HL-60 (cell line): ENCODE results near the gene NME5.

Experiments used
- DNase-seq, 2 experiments: peaks; one replicate each; pipeline ENCODE4 v3.0.0-alpha.2; 2010 to 2020; ENCODE audit warnings: low read depth in 1 of 2, low spot score in 1 of 2
- H3K27ac ChIP-seq: fragments of 250-450 bp; sonication (Bioruptor Pico); replicated peaks from 2 replicates; pipeline ENCODE4 v1.5.1; 2020; ENCODE audit warnings: mild to moderate bottlenecking, moderate library complexity
- H3K27me3 ChIP-seq: fragments of 250-450 bp; sonication (Bioruptor Pico); 2 replicates; pipeline ENCODE4 v1.5.1; 2021; ENCODE audit warnings: mild to moderate bottlenecking, moderate library complexity; ENCODE audit not compliant: insufficient read depth, poor library complexity, severe bottlenecking
- H3K4me3 ChIP-seq: replicated peaks from 2 replicates; pipeline ENCODE4 v1.5.1; 2011; ENCODE audit warnings: mild to moderate bottlenecking, control low read depth, low read length; ENCODE audit not compliant: insufficient read depth
- GABPA ChIP-seq: IDR thresholded peaks from 2 replicates; pipeline ENCODE4 v1.6.1; 2012; ENCODE audit warnings: low read depth
- POLR2AphosphoS5 ChIP-seq: IDR thresholded peaks from 2 replicates; pipeline ENCODE4 v1.6.1; 2012; ENCODE audit warnings: low read depth
- SPI1 ChIP-seq: IDR thresholded peaks from 2 replicates; pipeline ENCODE4 v1.6.1; 2012; ENCODE audit warnings: low read depth, mild to moderate bottlenecking, borderline replicate concordance
- TF ChIP-seq, protein P1 (sequence below): IDR thresholded peaks from one replicate; pipeline ENCODE4 v1.5.1; 2011; ENCODE audit warnings: low read length, control low read depth, inconsistent platforms; ENCODE audit not compliant: insufficient read depth
- TF ChIP-seq, protein P2 (sequence below): IDR thresholded peaks from 2 replicates; pipeline ENCODE4 v1.6.1; 2012; ENCODE audit warnings: low read depth; ENCODE audit not compliant: insufficient replicate concordance

The NME5 gene

DNA sequence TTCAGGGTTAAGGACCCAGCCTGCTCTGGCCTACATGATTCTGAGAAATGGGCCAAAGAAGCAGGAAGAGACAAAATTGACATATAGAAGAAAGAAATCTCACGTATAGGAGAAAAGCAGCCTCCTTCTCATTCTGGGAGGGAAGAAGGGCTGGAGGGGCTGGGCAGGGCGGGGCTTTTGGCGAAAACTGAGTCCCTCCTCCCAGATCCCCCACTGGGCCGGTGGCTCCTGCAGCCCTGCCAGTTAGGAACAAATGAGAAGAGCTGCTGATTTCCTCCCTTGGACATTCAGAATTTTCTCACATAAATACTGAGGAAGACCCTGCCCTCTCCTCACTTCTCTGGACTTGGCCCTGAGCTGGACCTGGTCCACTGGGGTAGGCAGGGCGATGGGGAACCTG lies 55.5 kb downstream of the NME5 start, which contains the start of gene WNT8A:
Gene WNT8A, plus strand, starts transcription at position 332 of the 400 bp plus-strand sequence. CDS start 95 bp downstream, outside the sequence.
- TF ChIP-seq POLR2AphosphoS5 (no peak), SPI1 (no peak), GABPA (no peak)
- TF ChIP-seq, protein P1, sequence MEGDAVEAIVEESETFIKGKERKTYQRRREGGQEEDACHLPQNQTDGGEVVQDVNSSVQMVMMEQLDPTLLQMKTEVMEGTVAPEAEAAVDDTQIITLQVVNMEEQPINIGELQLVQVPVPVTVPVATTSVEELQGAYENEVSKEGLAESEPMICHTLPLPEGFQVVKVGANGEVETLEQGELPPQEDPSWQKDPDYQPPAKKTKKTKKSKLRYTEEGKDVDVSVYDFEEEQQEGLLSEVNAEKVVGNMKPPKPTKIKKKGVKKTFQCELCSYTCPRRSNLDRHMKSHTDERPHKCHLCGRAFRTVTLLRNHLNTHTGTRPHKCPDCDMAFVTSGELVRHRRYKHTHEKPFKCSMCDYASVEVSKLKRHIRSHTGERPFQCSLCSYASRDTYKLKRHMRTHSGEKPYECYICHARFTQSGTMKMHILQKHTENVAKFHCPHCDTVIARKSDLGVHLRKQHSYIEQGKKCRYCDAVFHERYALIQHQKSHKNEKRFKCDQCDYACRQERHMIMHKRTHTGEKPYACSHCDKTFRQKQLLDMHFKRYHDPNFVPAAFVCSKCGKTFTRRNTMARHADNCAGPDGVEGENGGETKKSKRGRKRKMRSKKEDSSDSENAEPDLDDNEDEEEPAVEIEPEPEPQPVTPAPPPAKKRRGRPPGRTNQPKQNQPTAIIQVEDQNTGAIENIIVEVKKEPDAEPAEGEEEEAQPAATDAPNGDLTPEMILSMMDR: no peak
- TF ChIP-seq, protein P2, sequence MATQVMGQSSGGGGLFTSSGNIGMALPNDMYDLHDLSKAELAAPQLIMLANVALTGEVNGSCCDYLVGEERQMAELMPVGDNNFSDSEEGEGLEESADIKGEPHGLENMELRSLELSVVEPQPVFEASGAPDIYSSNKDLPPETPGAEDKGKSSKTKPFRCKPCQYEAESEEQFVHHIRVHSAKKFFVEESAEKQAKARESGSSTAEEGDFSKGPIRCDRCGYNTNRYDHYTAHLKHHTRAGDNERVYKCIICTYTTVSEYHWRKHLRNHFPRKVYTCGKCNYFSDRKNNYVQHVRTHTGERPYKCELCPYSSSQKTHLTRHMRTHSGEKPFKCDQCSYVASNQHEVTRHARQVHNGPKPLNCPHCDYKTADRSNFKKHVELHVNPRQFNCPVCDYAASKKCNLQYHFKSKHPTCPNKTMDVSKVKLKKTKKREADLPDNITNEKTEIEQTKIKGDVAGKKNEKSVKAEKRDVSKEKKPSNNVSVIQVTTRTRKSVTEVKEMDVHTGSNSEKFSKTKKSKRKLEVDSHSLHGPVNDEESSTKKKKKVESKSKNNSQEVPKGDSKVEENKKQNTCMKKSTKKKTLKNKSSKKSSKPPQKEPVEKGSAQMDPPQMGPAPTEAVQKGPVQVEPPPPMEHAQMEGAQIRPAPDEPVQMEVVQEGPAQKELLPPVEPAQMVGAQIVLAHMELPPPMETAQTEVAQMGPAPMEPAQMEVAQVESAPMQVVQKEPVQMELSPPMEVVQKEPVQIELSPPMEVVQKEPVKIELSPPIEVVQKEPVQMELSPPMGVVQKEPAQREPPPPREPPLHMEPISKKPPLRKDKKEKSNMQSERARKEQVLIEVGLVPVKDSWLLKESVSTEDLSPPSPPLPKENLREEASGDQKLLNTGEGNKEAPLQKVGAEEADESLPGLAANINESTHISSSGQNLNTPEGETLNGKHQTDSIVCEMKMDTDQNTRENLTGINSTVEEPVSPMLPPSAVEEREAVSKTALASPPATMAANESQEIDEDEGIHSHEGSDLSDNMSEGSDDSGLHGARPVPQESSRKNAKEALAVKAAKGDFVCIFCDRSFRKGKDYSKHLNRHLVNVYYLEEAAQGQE: no peak
- no peak within 1 kb of the TSS for H3K27ac ChIP-seq
- no peak within 1 kb of the TSS for H3K4me3 ChIP-seq
- no peak for DNase-seq
- no peaks in the 10 kb centered on the region for H3K27me3 ChIP-seq

DNA sequence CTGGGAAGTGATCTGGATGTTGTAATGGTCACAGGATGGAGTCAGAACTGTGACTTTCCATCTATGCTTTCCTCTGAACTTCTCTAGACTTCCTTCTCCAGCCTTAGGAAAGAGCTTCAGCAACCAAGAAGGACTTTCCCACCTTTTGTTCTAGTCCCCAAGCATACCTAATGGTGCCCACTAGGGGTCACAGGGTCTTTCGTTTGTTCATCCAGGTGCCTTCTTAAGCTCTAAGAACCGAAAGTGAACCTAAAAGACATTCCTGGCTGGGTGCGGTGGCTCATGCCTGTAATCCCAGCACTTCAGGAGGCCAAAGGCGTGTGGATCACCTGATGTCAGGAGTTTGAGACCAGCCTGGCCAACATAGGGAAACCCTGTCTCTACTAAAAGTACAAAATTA lies 57.2 kb downstream of the NME5 start:
- Histone ChIP-seq H3K4me3 (no peak overlapping the region), H3K27me3 (no peaks in the 10 kb centered on the region), H3K27ac (no peak overlapping the region)
- TF ChIP-seq, protein P2: no peak
- TF ChIP-seq GABPA (no peak), POLR2AphosphoS5 (no peak), SPI1 (no peak)
- TF ChIP-seq, protein P1: no peak
- no peak for DNase-seq

DNA sequence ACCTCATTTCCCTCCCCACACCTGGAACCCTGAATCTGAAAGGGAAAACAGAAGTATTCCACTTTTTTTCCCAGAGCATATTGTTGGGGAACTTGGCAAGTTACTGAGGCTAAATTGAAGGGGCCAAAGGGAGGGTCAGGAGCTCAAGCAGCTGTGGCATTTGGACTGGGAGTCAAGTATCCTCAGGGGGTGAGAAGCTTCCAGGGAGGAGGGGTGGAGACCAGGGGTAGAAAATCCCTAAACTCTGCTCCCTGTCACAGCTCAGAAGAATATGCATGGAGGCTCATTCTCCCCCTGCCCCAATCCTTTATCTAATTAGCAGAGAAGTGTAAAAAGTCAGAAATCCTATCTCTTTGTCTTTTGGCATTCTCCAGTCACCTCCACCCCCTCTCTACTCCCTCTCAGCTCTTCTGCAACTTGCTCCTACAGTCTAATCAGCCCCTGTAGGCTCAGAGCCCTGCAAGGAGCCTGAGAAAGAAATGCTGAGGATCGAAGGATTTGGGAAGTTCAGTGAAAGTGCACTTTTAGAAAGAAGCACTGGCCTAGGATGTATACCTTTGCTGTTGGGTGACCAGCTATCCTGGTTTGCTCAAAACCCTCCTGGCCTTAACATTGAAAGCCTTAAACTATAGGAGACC lies 61.1 kb downstream of the NME5 start:
- no peak for DNase-seq
- Histone ChIP-seq H3K27me3 (no peaks in the 10 kb centered on the region), H3K4me3 (no peak overlapping the region), H3K27ac (no peak overlapping the region)
- TF ChIP-seq, protein P1: no peak
- TF ChIP-seq SPI1: no peak
- TF ChIP-seq, protein P2: no peak
- TF ChIP-seq GABPA: no peak
- no peak for TF ChIP-seq POLR2AphosphoS5
